BE2C (cell line): Measurements from ENCODE around the gene TNFRSF8. TPM values are rescaled to one million over a fixed set of nuclear protein-coding genes. Genes with fewer than 3 reads are reported as not detected.

Experiments used
- DNase-seq: peaks from one replicate; pipeline ENCODE4 v3.0.0-alpha.2; 2020
- H3K27me3 ChIP-seq: fragments of 250-450 bp; sonication (Bioruptor Pico); 2 replicates; pipeline ENCODE4 v1.5.1; 2020; ENCODE audit warnings: mild to moderate bottlenecking
- H3K36me3 ChIP-seq: fragments of 250-450 bp; sonication (Bioruptor Pico); 2 replicates; pipeline ENCODE4 v1.5.1; 2020; ENCODE audit warnings: mild to moderate bottlenecking
- H3K4me1 ChIP-seq: fragments of 250-450 bp; sonication (Bioruptor Pico); 2 replicates; pipeline ENCODE4 v1.5.1; 2020
- H3K4me3 ChIP-seq: 2 replicates; pipeline ENCODE4 v1.5.1; 2011; ENCODE audit warnings: low read depth, low read length
- H3K9me3 ChIP-seq: fragments of 250-450 bp; sonication (Bioruptor Pico); 2 replicates; pipeline ENCODE4 v1.5.1; 2020
- CTCF ChIP-seq: IDR thresholded peaks from 2 replicates; pipeline ENCODE4 v1.5.1; 2012; ENCODE audit warnings: mild to moderate bottlenecking, low read depth, low read length
- polyA plus RNA-seq: library from polyadenylated mRNA; unstranded; fragments of >200 nt; gene quantifications from one replicate; pipeline ENCODE4 v1.2.1, GENCODE V29; 2012; ENCODE audit warnings: low read depth, missing spikeins; ENCODE audit not compliant: insufficient read length, insufficient read depth

Gene TNFRSF8
- 0.85 TPM for polyA plus RNA-seq

- Histone ChIP-seq H3K27me3 (peaks cover 27% of the 10 kb centered on the region), H3K9me3 (no peaks in the 10 kb centered on the region)
Observed at GRCh38 chr1:12063141-12064072, at the start of gene TNFRSF8. TNFRSF8 (plus strand) TSS chr1:12063303; CDS start chr1:12063599, 296 bp downstream.

GRCh38 chr1:12014141-12014991, 48.7 kb upstream of the TNFRSF8 start:
- no peak for DNase-seq
- peak; percentile 8; the same call in 1 of the 2 replicates for TF ChIP-seq CTCF
- Histone ChIP-seq H3K4me3 (no peak overlapping the region), H3K36me3 (peaks cover 11% of the 10 kb centered on the region), H3K4me1 (no peaks in the 10 kb centered on the region), H3K27me3 (no peaks in the 10 kb centered on the region), H3K9me3 (no peaks in the 10 kb centered on the region)

More at GRCh38 chr1:12063141-12064072, at the start of gene TNFRSF8:
- Histone ChIP-seq H3K36me3 (no peaks in the 10 kb centered on the region), H3K4me1 (no peaks in the 10 kb centered on the region), H3K4me3 (no peak within 1 kb of the TSS)
- no peak for TF ChIP-seq CTCF
- DNase-seq, result no peak

- Histone ChIP-seq H3K4me3 (no peak overlapping the region), H3K27me3 (no peaks in the 10 kb centered on the region), H3K9me3 (no peaks in the 10 kb centered on the region), H3K36me3 (peaks cover 7% of the 10 kb centered on the region; the same call in 1 of the 2 replicates), H3K4me1 (no peaks in the 10 kb centered on the region)
- DNase-seq, result no peak
- no peak for TF ChIP-seq CTCF
Observed at GRCh38 chr1:12015001-12015491, 48.1 kb upstream of the TNFRSF8 start.

- H3K4me1 ChIP-seq, result no peaks in the 10 kb centered on the region
- H3K4me3 ChIP-seq, result no peak overlapping the region
- DNase-seq, result no peak
- peaks cover 7% of the 10 kb centered on the region; the same call in 1 of the 2 replicates for H3K36me3 ChIP-seq
- H3K27me3 ChIP-seq, result no peaks in the 10 kb centered on the region
- TF ChIP-seq CTCF, result no peak
- no peaks in the 10 kb centered on the region for H3K9me3 ChIP-seq
Observed at GRCh38 chr1:12015499-12015898, 47.6 kb upstream of the TNFRSF8 start.

- no peak for TF ChIP-seq CTCF
Observed at GRCh38 chr1:12016182-12016581, 46.9 kb upstream of the TNFRSF8 start.

More at GRCh38 chr1:12016182-12016581, 46.9 kb upstream of the TNFRSF8 start:
- Histone ChIP-seq H3K9me3 (no peaks in the 10 kb centered on the region), H3K4me1 (no peaks in the 10 kb centered on the region), H3K27me3 (no peaks in the 10 kb centered on the region), H3K36me3 (0 out of 2 replicates have a peak, but pooled peaks cover 3% of the 10 kb centered on the region), H3K4me3 (no peak overlapping the region)
- no peak for DNase-seq
